ENCODE results near the gene APIP.
A peak's percentile ranks its signal among the peaks of the same experiment; 100 is the strongest.

The APIP gene

DNA sequence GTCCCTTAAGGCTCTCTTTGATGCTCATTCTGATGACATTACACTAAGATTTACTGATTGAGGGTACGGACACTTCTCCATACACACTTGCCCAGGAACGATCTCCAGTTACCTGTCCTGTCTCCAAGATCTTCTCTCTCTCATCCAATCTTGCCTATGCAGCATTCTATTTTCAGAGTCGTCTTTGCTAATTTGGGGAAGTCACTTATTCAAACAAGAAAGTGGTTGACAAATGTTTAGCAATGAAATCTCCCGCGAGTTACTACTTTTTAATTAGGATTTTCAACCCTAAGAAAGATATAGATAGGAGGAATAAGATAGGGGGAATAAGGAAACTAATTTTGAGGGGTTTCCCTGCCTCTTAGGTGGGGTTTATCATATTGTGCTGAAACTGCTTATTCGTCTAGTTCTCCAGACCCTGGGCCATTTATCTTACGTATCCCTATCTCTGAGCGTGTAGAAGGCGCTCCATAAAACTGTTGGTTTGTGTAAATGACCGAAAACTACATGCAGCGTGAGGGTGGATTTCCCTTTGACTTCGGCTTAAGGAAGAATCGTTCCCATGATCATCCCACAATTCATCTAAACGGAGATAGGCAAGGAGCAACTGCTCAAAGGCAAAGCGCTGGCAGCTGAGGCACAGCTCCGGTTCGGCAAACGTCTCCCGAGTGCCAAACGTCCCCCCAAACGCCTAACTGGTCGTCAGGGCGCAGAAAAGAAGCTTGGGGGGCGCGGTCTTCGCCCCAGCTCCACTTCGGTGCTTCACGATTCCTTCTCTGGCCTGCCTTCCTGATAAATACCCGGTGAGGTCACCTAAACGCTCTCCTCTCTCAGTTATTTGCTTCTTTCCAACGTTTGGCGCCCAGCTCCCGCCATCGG lies 804 bp downstream of the APIP start:
- TF ChIP-seq CREB1 (IDR thresholded peaks at IDR 0.05; ENCODE audit: low read depth) (no peak), TCF12 (IDR thresholded peaks at IDR 0.05; ENCODE audit: low read depth) (no peak), FOXM1 (IDR thresholded peaks at IDR 0.05; ENCODE audit: borderline replicate concordance, low read depth) (no peak), YY1 (IDR thresholded peaks at IDR 0.05; ENCODE audit: low read depth) (no peak), CEBPB (IDR thresholded peaks at IDR 0.05) (no peak), TAF1 (IDR thresholded peaks at IDR 0.05; ENCODE audit: low read depth) (no peak), RAD21 (IDR thresholded peaks at IDR 0.05; ENCODE audit: low read depth) (no peak), EP300 (IDR thresholded peaks at IDR 0.05; ENCODE audit: borderline replicate concordance) (no peak), NFIC (IDR thresholded peaks at IDR 0.05) (no peak), EGR1 (IDR thresholded peaks at IDR 0.05) (no peak), TEAD4 (IDR thresholded peaks at IDR 0.05) (no peak), ZBTB7A (IDR thresholded peaks at IDR 0.05; ENCODE audit: low read depth) (no peak)
- TF ChIP-seq, protein P1, sequence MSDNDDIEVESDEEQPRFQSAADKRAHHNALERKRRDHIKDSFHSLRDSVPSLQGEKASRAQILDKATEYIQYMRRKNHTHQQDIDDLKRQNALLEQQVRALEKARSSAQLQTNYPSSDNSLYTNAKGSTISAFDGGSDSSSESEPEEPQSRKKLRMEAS (IDR thresholded peaks at IDR 0.05): no peak; the same call in 1 of the 2 replicates
- TF ChIP-seq, protein P2, sequence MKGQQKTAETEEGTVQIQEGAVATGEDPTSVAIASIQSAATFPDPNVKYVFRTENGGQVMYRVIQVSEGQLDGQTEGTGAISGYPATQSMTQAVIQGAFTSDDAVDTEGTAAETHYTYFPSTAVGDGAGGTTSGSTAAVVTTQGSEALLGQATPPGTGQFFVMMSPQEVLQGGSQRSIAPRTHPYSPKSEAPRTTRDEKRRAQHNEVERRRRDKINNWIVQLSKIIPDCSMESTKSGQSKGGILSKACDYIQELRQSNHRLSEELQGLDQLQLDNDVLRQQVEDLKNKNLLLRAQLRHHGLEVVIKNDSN (IDR thresholded peaks at IDR 0.05): no peak
- TF ChIP-seq, protein P3, sequence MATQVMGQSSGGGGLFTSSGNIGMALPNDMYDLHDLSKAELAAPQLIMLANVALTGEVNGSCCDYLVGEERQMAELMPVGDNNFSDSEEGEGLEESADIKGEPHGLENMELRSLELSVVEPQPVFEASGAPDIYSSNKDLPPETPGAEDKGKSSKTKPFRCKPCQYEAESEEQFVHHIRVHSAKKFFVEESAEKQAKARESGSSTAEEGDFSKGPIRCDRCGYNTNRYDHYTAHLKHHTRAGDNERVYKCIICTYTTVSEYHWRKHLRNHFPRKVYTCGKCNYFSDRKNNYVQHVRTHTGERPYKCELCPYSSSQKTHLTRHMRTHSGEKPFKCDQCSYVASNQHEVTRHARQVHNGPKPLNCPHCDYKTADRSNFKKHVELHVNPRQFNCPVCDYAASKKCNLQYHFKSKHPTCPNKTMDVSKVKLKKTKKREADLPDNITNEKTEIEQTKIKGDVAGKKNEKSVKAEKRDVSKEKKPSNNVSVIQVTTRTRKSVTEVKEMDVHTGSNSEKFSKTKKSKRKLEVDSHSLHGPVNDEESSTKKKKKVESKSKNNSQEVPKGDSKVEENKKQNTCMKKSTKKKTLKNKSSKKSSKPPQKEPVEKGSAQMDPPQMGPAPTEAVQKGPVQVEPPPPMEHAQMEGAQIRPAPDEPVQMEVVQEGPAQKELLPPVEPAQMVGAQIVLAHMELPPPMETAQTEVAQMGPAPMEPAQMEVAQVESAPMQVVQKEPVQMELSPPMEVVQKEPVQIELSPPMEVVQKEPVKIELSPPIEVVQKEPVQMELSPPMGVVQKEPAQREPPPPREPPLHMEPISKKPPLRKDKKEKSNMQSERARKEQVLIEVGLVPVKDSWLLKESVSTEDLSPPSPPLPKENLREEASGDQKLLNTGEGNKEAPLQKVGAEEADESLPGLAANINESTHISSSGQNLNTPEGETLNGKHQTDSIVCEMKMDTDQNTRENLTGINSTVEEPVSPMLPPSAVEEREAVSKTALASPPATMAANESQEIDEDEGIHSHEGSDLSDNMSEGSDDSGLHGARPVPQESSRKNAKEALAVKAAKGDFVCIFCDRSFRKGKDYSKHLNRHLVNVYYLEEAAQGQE (IDR thresholded peaks at IDR 0.05; ENCODE audit: low read depth): no peak

DNA sequence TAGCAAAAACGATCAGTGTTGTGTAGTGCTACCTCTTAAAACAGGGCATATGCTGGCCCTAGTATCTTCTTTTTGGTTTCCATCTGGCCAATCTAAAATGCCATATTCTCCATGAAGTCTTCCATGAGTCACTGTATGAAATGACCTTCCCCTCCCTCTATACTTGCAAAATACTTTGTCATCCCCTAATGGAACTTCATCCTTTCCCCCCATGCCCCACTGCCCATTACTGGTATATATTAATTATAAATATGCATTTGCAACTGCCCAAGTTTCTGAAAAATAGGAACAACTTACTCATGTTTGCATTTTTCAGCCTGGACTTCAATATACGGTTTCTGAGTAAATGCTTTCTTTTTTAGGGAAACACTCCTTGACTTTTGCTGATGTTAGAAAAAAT lies 4.5 kb downstream of the APIP start:
- TF ChIP-seq ZBTB7A (IDR thresholded peaks at IDR 0.05; ENCODE audit: low read depth) (no peak), CEBPB (IDR thresholded peaks at IDR 0.05) (no peak), NFIC (IDR thresholded peaks at IDR 0.05) (no peak), YY1 (IDR thresholded peaks at IDR 0.05; ENCODE audit: low read depth) (no peak), TEAD4 (IDR thresholded peaks at IDR 0.05) (no peak), CREB1 (IDR thresholded peaks at IDR 0.05; ENCODE audit: low read depth) (no peak), EGR1 (IDR thresholded peaks at IDR 0.05) (no peak), FOXM1 (IDR thresholded peaks at IDR 0.05; ENCODE audit: borderline replicate concordance, low read depth) (no peak), RAD21 (IDR thresholded peaks at IDR 0.05; ENCODE audit: low read depth) (no peak), EP300 (IDR thresholded peaks at IDR 0.05; ENCODE audit: borderline replicate concordance) (no peak)
- TF ChIP-seq, protein P1 (IDR thresholded peaks at IDR 0.05): no peak
- TF ChIP-seq, protein P2 (IDR thresholded peaks at IDR 0.05): no peak

DNA sequence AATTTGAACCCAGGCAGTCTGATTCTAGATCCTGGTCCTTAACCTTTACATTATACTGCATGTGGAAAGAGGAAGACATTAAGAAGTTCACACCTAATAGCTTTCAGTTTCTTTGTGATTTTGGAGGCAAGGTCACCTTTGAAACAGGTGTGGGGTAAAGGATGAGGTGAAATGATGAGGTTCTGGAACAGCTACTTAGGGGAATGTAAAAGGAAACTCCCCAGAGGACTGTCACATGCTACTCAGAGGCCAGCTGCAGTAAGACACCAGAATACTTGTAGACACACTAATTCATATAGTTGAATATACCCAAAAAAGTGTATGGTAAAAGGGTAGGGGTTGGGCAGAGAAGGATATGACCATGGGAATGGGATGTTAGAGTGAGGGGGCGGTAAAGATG lies 5.4 kb downstream of the APIP start:
- TF ChIP-seq EGR1 (IDR thresholded peaks at IDR 0.05): no peak
- TF ChIP-seq TAF1 (IDR thresholded peaks at IDR 0.05; ENCODE audit: low read depth): no peak
- TF ChIP-seq, protein P3 (IDR thresholded peaks at IDR 0.05; ENCODE audit: low read depth): no peak
- no peak for TF ChIP-seq EP300 (IDR thresholded peaks at IDR 0.05; ENCODE audit: borderline replicate concordance)
- no peak for TF ChIP-seq NFIC (IDR thresholded peaks at IDR 0.05)
- TF ChIP-seq, protein P2 (IDR thresholded peaks at IDR 0.05): no peak
- no peak for TF ChIP-seq ZBTB7A (IDR thresholded peaks at IDR 0.05; ENCODE audit: low read depth)
- TF ChIP-seq YY1 (IDR thresholded peaks at IDR 0.05; ENCODE audit: low read depth): no peak

DNA sequence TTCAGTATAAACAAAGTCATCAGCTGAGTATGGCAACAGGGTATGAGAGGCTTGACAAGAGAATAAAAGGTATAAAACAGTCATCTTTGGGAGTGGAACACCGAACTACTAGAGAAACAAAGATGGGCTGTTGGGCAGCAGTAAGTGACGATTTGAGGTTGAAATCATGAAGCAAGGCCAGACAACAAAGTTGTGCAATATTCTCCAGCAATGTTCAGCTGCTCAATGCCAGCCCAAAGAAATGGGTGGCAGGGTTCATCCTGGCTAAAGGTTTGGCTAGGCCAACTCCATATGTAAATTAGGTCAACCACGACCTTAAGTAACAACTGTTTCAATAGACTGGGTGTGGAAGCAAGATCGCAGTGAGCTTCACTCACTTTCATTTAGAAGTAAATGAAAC lies 6.2 kb downstream of the APIP start:
- TF ChIP-seq CEBPB (IDR thresholded peaks at IDR 0.05): 0 out of 2 replicates have a peak, but pooled peaks have one; percentile 17
- TF ChIP-seq, protein P1 (IDR thresholded peaks at IDR 0.05): no peak

DNA sequence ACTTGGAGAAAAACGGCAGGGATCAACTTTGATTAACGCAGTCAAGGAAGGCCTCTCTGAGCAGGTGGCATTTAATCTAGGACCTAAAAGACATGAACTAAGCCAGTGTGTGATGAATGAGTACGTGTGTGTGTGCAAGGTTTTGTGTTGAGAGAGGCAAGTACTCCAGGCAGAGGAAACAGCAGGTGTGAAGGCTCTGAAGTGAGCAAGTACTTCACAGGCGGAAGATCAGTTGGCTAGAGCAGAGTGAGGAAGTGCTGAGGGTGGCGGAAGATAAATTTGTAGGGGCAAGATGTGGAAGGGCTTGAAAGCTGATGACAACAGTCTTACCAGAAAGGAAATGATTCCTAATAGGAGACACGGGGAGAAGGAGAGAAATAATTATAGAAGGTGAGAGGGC lies 6.8 kb downstream of the APIP start:
- no peak for TF ChIP-seq NFIC (IDR thresholded peaks at IDR 0.05)
- TF ChIP-seq ZBTB7A (IDR thresholded peaks at IDR 0.05; ENCODE audit: low read depth): no peak
- TF ChIP-seq YY1 (IDR thresholded peaks at IDR 0.05; ENCODE audit: low read depth): no peak
- no peak for TF ChIP-seq RAD21 (IDR thresholded peaks at IDR 0.05; ENCODE audit: low read depth)
- no peak for TF ChIP-seq EP300 (IDR thresholded peaks at IDR 0.05; ENCODE audit: borderline replicate concordance)
- no peak for TF ChIP-seq CREB1 (IDR thresholded peaks at IDR 0.05; ENCODE audit: low read depth)
- no peak for TF ChIP-seq FOXM1 (IDR thresholded peaks at IDR 0.05; ENCODE audit: borderline replicate concordance, low read depth)
- no peak for TF ChIP-seq TAF1 (IDR thresholded peaks at IDR 0.05; ENCODE audit: low read depth)
- TF ChIP-seq EGR1 (IDR thresholded peaks at IDR 0.05): no peak
- no peak for TF ChIP-seq TCF12 (IDR thresholded peaks at IDR 0.05; ENCODE audit: low read depth)
- TF ChIP-seq, protein P1 (IDR thresholded peaks at IDR 0.05): no peak
- TF ChIP-seq TEAD4 (IDR thresholded peaks at IDR 0.05): no peak
- TF ChIP-seq, protein P3 (IDR thresholded peaks at IDR 0.05; ENCODE audit: low read depth): no peak
- no peak for TF ChIP-seq CEBPB (IDR thresholded peaks at IDR 0.05)
- TF ChIP-seq, protein P2 (IDR thresholded peaks at IDR 0.05): no peak

All from Ishikawa (cell line).